ENCODE measurements around the gene SFT2D2.

DNA sequence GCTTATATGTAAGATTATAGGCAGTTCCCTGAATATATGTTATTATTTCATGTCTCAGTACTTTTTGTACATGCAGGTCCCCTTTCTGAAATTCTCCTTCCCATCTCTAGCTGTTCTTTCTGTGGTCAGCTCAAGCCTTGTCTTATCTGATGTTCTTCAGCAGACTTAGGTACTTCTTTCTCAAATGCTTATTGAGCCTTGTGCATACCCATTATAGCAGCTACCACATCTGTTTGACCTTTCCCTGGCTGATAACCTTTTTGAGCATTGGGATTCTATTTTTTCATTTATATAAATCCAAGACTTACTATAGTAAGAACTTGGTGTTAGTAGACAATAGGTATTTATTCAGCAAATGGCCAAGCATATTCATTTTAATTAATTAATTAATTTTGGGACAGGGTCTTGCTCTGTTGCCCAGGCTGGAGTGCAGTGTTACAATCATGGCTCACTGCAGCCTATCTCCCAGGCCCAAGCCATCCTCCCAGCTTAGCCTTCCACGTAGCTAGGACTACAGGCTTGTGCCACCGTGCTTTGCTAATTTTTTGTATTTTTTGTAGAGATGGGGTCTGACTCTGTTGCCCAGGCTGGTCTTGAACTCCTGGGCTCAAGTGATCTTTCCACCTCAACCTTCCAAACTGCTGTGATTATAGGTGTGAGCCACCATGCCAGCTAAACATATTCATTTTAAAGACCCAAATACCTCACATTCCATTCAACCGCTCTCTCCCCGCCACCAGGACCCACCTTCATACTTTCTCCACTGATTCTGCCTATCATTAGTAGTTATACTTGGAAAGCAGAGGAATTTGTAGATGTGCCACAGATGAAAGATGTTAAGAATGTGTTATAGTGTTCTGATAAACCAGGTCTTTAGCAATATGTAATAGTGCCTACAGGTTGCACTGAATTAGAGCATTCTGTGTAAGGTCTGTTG is 30.3 kb upstream of the SFT2D2 start:
- TF ChIP-seq GATA1 (IDR thresholded peaks at IDR 0.05; ENCODE audit: low read depth, low read length) (no peak), POLR2A (IDR thresholded peaks at IDR 0.05; ENCODE audit: low read length) (no peak)

Measured in erythroblast (primary cell).